K562 (cell line): ENCODE measurements around the gene PDE6B. TPM values are rescaled to one million over a fixed set of nuclear protein-coding genes. Genes with fewer than 3 reads are reported as not detected.

Experiments
- ATAC-seq: fragments of 200-7000 bp; cut with Tn5 transposase; 3 replicates; pipeline ENCODE4 v1.9.1; 2020; ENCODE audit warnings: moderate library complexity
- BruUV-seq: library from RNA; stranded (reverse); fragments of 400-500 nt; replicated peaks from 2 replicates; lab custom pipeline; 2021; lab: Mats Ljungman, UMichigan
- CTCF ChIA-PET: fragments of 300-600 bp; formaldehyde crosslinking; extraction: SDS; loops from one replicate; lab custom pipeline; 2021; ENCODE audit warnings: low intra/inter-chr PET ratio; lab: Yijun Ruan, JAX
- POLR2A ChIA-PET: fragments of 300-600, 350-650 bp; sonication (Branson Sonifier 250); formaldehyde crosslinking; extraction: SDS; loops from one replicate; lab custom pipeline; 2021; ENCODE audit warnings: antibody characterized with exemption, inconsistent platforms; lab: Yijun Ruan, JAX
- DNase-seq, 4 experiments: peaks; one replicate each; pipeline versions ENCODE4 v3.0.0 to v3.0.0-alpha.2; 2011 to 2018; ENCODE audit warnings: low spot score in 3 of 4, mixed read lengths in 3 of 4; ENCODE audit errors: extremely low read depth in 1 of 4
- FAIRE-seq: peaks from 2 replicates; lab custom pipeline; 2011; peaks lifted over from hg19 to GRCh38; lab: Jason Lieb, UNC
- H2AFZ ChIP-seq: 2 replicates; pipeline ENCODE4 v1.6.0; 2011; ENCODE audit warnings: low read depth, low read length, control low read depth, inconsistent platforms
- H3K27ac ChIP-seq: fragments of 200-600 bp; 3 replicates; pipeline ENCODE4 v1.8.0; 2011; ENCODE audit warnings: low read depth, mild to moderate bottlenecking, control low read depth, inconsistent platforms, low read length, moderate library complexity, mixed read lengths; ENCODE audit errors: extremely low read depth
- H3K27me3 ChIP-seq, 2 experiments: fragments of 300-600 bp in 1 of 2; 2 replicates in 1 of 2; 3 replicates in 1 of 2; pipeline versions ENCODE4 v1.6.0 to v1.8.0; 2011; ENCODE audit warnings: inconsistent platforms in 2 of 2, low read length in 2 of 2, mild to moderate bottlenecking in 1 of 2, mixed read lengths in 1 of 2, moderate library complexity in 1 of 2; ENCODE audit not compliant: control insufficient read depth in 2 of 2, insufficient read depth in 2 of 2
- H3K36me3 ChIP-seq: fragments of 300-600 bp; 3 replicates; pipeline ENCODE4 v1.8.0; 2011; ENCODE audit warnings: mild to moderate bottlenecking, low read length, inconsistent platforms; ENCODE audit not compliant: control insufficient read depth, insufficient read depth
- H3K4me1 ChIP-seq, 2 experiments: fragments of 200-600 bp in 1 of 2; replicated peaks in 1 of 2; 2 replicates in 1 of 2; 3 replicates in 1 of 2; pipeline versions ENCODE4 v1.5.1 to v1.8.0; 2011; ENCODE audit warnings: inconsistent platforms in 2 of 2, low read length in 2 of 2, mild to moderate bottlenecking in 1 of 2, mixed read lengths in 1 of 2, moderate library complexity in 1 of 2; ENCODE audit not compliant: control insufficient read depth in 2 of 2, insufficient read depth in 2 of 2
- H3K4me2 ChIP-seq: 2 replicates; pipeline ENCODE4 v1.6.1; 2011; ENCODE audit warnings: low read length, control low read depth, inconsistent platforms, mixed read lengths; ENCODE audit not compliant: insufficient read depth
- H3K4me3 ChIP-seq: fragments of 200-600 bp; sonication (generic), shearing (Covaris generic); 2 replicates; pipeline ENCODE4 v1.5.1; 2016; ENCODE audit warnings: control low read depth, inconsistent platforms
- H3K79me2 ChIP-seq: fragments of 200-600 bp; 3 replicates; pipeline ENCODE4 v1.8.0; 2011; ENCODE audit warnings: low read length, inconsistent platforms; ENCODE audit not compliant: control insufficient read depth, insufficient read depth
- H3K9ac ChIP-seq, 2 experiments: 2 replicates each; pipeline versions ENCODE4 v1.6.0 to v1.6.1; 2011; ENCODE audit warnings: low read depth in 2 of 2, low read length in 2 of 2, control low read depth in 1 of 2, inconsistent platforms in 1 of 2, mild to moderate bottlenecking in 1 of 2, mixed read lengths in 1 of 2; ENCODE audit not compliant: insufficient read depth in 1 of 2
- H3K9me1 ChIP-seq: one replicate; pipeline ENCODE4 v1.6.0; 2011; ENCODE audit warnings: inconsistent platforms, mild to moderate bottlenecking, low read length, moderate library complexity; ENCODE audit not compliant: control insufficient read depth, insufficient read depth
- H3K9me3 ChIP-seq: replicated peaks from 2 replicates; pipeline ENCODE4 v1.5.1; 2011; ENCODE audit warnings: low read depth, low read length, inconsistent platforms; ENCODE audit not compliant: control insufficient read depth, insufficient read depth
- H4K20me1 ChIP-seq: replicated peaks from 2 replicates; pipeline ENCODE4 v1.6.1; 2011; ENCODE audit warnings: low read length, inconsistent platforms, mixed read lengths; ENCODE audit not compliant: control insufficient read depth, insufficient read depth
- ESRRA ChIP-seq: fragments of 450-650 bp; IDR thresholded peaks from 2 replicates; pipeline ENCODE4 v1.6.1; 2014; ENCODE audit warnings: low read depth, mild to moderate bottlenecking, moderate library complexity, borderline replicate concordance
- ETV6 ChIP-seq, 3 experiments: fragments of 150-350 bp in 1 of 3; sonication (generic) in 1 of 3; formaldehyde crosslinking in 1 of 3; IDR thresholded peaks; 2 replicates each; pipeline versions ENCODE4 v1.6.1 to v1.8.0; 2014 to 2022; ENCODE audit warnings: borderline replicate concordance in 2 of 3, low read depth in 2 of 3, antibody characterized with exemption in 1 of 3, low read length in 1 of 3, mild to moderate bottlenecking in 1 of 3, missing genetic modification reagents in 1 of 3
- GTF2E2 ChIP-seq: fragments of 200-800 bp; sonication (Bioruptor generic); IDR thresholded peaks from 2 replicates; pipeline ENCODE4 v1.6.1; 2016; ENCODE audit warnings: missing genetic modification characterization, missing compliant biosample characterization
- KDM5B ChIP-seq: fragments of 200-600 bp; sonication (generic); IDR thresholded peaks from 2 replicates; pipeline ENCODE4 v1.6.1; 2012; ENCODE audit warnings: low read depth, mild to moderate bottlenecking, moderate library complexity, low read length, control low read depth, inconsistent platforms; ENCODE audit not compliant: insufficient replicate concordance
- LARP7 ChIP-seq: fragments of 450-650 bp; IDR thresholded peaks from 2 replicates; pipeline ENCODE4 v1.6.1; 2016
- OTX1 ChIP-seq: fragments of 450-650 bp; formaldehyde crosslinking; IDR thresholded peaks from 2 replicates; pipeline ENCODE4 v1.4.0; 2022; ENCODE audit warnings: mild to moderate bottlenecking
- PHB2 ChIP-seq: fragments of 450-650 bp; IDR thresholded peaks from 2 replicates; pipeline ENCODE4 v1.6.1; 2017; ENCODE audit warnings: low read depth
- PTRF ChIP-seq: fragments of 450-650 bp; IDR thresholded peaks from 2 replicates; pipeline ENCODE4 v1.6.1; 2016; ENCODE audit warnings: mild to moderate bottlenecking, missing genetic modification characterization, missing compliant biosample characterization
- RAD51 ChIP-seq: fragments of 450-650 bp; IDR thresholded peaks from 2 replicates; pipeline ENCODE4 v1.7.1; 2016; ENCODE audit warnings: low read depth, mild to moderate bottlenecking, borderline replicate concordance
- SMARCC2 ChIP-seq: fragments of 450-650 bp; IDR thresholded peaks from 2 replicates; pipeline ENCODE4 v1.6.1; 2017; ENCODE audit warnings: antibody characterized with exemption, moderate library complexity, mild to moderate bottlenecking, low read depth
- STAT5A ChIP-seq: IDR thresholded peaks from 2 replicates; pipeline ENCODE4 v1.6.1; 2012; ENCODE audit warnings: low read length, inconsistent platforms, borderline replicate concordance
- ZBED1 ChIP-seq: IDR thresholded peaks from 2 replicates; pipeline ENCODE4 v1.6.1; 2014
- ZNF24 ChIP-seq: fragments of 450-650 bp; IDR thresholded peaks from 2 replicates; pipeline ENCODE4 v1.6.1; 2016
- ZNF253 ChIP-seq: fragments of 250-450 bp; sonication (Bioruptor Pico); conservative IDR thresholded peaks from 2 replicates; pipeline ENCODE4 v1.6.1; 2021; ENCODE audit warnings: mild to moderate bottlenecking
- WGBS: fragments of 100-300 bp; shearing (Covaris generic); methylation state at CpG from one replicate; pipeline ENCODE4 v1.1.6; 2016; ENCODE audit warnings: low coverage, mixed read lengths; ENCODE audit not compliant: insufficient coverage; ENCODE audit errors: missing lambda C conversion rate; 5-methylcytosine and 5-hydroxymethylcytosine counted together
- in situ Hi-C: fragments of 300-500 bp; cut with MboI; formaldehyde crosslinking; loops from 4 replicates; pipeline ENCODE4 v1.15.0; 2018; ENCODE audit warnings: inconsistent platforms, mixed read lengths
- intact Hi-C: fragments of 100-400 bp; cut with micrococcal nuclease; formaldehyde crosslinking; loops from 2 replicates; pipeline ENCODE4 v1.14.2; 2022
- polyA plus RNA-seq, 8 experiments: library from polyadenylated mRNA; depleted of rRNA in 4 of 8; stranded (reverse) in 5 of 8; unstranded in 3 of 8; fragments of >200 nt; fragmentation: Nextera tagmentation in 2 of 8; fragmentation: Illumina TruSeq in 1 of 8; extraction: Ambion mirVana in 2 of 8; extraction: Trizol in 1 of 8; gene quantifications; 2 replicates each; pipeline versions ENCODE4 v1.2.1 to v1.2.3, GENCODE V29; 2011 to 2014; ENCODE audit warnings: inconsistent platforms in 1 of 8, missing spikeins in 1 of 8
- total RNA-seq, 7 experiments: library from RNA; depleted of rRNA in 6 of 7; stranded (reverse); fragments of >200 nt in 6 of 7; fragmentation: Illumina TruSeq in 2 of 7; extraction: Trizol in 2 of 7; gene quantifications; 2 replicates each; pipeline versions ENCODE4 v1.2.1 to v1.2.3, GENCODE V29; 2011 to 2021; ENCODE audit warnings: low replicate concordance in 1 of 7
- TF ChIP-seq, protein P1 (sequence below): fragments of 450-650 bp; IDR thresholded peaks from 2 replicates; pipeline ENCODE4 v1.6.1; 2017; ENCODE audit warnings: antibody characterized with exemption, mild to moderate bottlenecking

Gene PDE6B
- total and polyA plus RNA-seq, 9 of the 15 experiments (the other 6 are each of a cell fraction or from before 2014, with no cell fraction given): 0.04 TPM; not detected in 8

DNA sequence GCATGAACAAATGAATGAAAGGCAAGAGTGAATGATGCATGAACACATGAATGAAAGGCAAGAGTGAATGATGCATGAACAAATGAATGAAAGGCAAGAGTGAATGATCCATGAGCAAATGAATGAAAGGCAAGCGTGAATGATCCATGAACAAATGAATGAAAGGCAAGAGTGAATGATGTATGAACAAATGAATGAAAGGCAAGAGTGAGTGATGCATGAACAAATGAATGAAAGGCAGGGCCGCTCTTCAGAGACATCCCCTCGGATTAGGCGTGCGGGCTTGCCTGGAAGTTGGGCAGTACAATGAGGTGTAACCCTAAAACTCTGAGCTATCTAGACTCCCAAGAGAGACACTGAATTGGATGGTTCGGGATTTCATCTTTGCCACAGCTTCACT lies 84.0 kb downstream of the PDE6B start:
- ChIA-PET CTCF (no interaction called here), POLR2A (interaction anchor here (1.1 kb wide), 1 partner anchor 15 kb away, joined by 4 read pairs; no protein-coding TSS in a partner anchor)

DNA sequence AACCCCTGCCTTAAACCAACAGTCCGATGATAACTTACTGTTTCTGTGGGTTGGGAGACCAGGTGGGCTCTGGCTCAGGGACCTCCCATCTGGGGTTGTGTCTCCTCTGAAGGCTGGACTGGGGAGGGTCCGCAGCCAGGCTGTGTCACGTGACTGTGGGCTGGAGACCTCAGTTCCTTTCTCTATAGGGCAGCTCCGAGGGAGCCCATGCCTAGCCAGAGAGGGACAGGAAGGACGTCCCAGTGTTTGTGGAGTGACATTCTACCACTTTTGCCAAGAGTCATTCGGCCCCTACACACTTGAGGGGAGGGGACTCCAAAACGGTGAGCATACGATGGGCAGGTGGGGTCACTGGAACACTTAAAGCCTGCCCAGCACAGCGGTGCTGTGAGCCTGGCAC lies 84.7 kb downstream of the PDE6B start:
- Histone ChIP-seq H3K9me3 (no peaks in the 10 kb centered on the region), H3K9ac (peak overlapping the region in 1 of 2 experiments; percentile 54; a peak in 2 of 4 replicates), H3K4me3 (no peak overlapping the region), H3K36me3 (peaks cover 31% of the 10 kb centered on the region; the same call in 2 of the 3 replicates), H3K79me2 (peaks cover 85% of the 10 kb centered on the region), H3K4me2 (no peak overlapping the region), H3K9me1 (no peaks in the 10 kb centered on the region), H3K4me1 (peaks cover 2 to 49% of the 10 kb centered on the region in 2 experiments; a peak in 4 of 5 replicates), H2AFZ (no peak overlapping the region), H3K27me3 (no peaks in the 10 kb centered on the region), H4K20me1 (no peaks in the 10 kb centered on the region), H3K27ac (no peak overlapping the region)
- in situ Hi-C loops: no loop called here
- BruUV-seq: no TSS peak
- 84% methylated on average over 7 of the region's 9 CpGs for WGBS
- CTCF ChIA-PET: no interaction called here
- FAIRE-seq (no peak), DNase-seq (no peak), ATAC-seq (no peak)
- POLR2A ChIA-PET: interaction anchor here (1.1 kb wide), 1 partner anchor 15 kb away, joined by 4 read pairs; no protein-coding TSS in a partner anchor
- intact Hi-C loops: no loop called here
- TF ChIP-seq ETV6 (IDR thresholded peaks at IDR 0.05; ENCODE audit: borderline replicate concordance in 1 of 2, low read depth in 2 of 2, low read length in 1 of 2) (no peak), ETV6 (CRISPR knock-in tag; IDR thresholded peaks at IDR 0.05; ENCODE audit: borderline replicate concordance) (no peak), ESRRA (no peak), SMARCC2 (no peak), GTF2E2 (tag) (no peak), PHB2 (no peak), OTX1 (no peak), ZNF253 (CRISPR knock-in tag) (no peak), KDM5B (no peak), ZBED1 (no peak)
- TF ChIP-seq, protein P1, sequence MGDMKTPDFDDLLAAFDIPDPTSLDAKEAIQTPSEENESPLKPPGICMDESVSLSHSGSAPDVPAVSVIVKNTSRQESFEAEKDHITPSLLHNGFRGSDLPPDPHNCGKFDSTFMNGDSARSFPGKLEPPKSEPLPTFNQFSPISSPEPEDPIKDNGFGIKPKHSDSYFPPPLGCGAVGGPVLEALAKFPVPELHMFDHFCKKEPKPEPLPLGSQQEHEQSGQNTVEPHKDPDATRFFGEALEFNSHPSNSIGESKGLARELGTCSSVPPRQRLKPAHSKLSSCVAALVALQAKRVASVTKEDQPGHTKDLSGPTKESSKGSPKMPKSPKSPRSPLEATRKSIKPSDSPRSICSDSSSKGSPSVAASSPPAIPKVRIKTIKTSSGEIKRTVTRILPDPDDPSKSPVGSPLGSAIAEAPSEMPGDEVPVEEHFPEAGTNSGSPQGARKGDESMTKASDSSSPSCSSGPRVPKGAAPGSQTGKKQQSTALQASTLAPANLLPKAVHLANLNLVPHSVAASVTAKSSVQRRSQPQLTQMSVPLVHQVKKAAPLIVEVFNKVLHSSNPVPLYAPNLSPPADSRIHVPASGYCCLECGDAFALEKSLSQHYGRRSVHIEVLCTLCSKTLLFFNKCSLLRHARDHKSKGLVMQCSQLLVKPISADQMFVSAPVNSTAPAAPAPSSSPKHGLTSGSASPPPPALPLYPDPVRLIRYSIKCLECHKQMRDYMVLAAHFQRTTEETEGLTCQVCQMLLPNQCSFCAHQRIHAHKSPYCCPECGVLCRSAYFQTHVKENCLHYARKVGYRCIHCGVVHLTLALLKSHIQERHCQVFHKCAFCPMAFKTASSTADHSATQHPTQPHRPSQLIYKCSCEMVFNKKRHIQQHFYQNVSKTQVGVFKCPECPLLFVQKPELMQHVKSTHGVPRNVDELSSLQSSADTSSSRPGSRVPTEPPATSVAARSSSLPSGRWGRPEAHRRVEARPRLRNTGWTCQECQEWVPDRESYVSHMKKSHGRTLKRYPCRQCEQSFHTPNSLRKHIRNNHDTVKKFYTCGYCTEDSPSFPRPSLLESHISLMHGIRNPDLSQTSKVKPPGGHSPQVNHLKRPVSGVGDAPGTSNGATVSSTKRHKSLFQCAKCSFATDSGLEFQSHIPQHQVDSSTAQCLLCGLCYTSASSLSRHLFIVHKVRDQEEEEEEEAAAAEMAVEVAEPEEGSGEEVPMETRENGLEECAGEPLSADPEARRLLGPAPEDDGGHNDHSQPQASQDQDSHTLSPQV: no peak

More for the DNA sequence above, 84.0 kb downstream of the PDE6B start:
- Histone ChIP-seq H3K4me3 (no peak overlapping the region), H4K20me1 (no peaks in the 10 kb centered on the region), H3K9me1 (peaks cover 4% of the 10 kb centered on the region), H3K36me3 (peaks cover 29% of the 10 kb centered on the region; the same call in 2 of the 3 replicates), H2AFZ (no peak overlapping the region), H3K9ac (no peak overlapping the region), H3K27ac (no peak overlapping the region), H3K9me3 (no peaks in the 10 kb centered on the region), H3K27me3 (no peaks in the 10 kb centered on the region), H3K79me2 (peaks cover 77% of the 10 kb centered on the region), H3K4me2 (no peak overlapping the region), H3K4me1 (peaks cover 5 to 56% of the 10 kb centered on the region in 2 experiments; a peak in 4 of 5 replicates)
- in situ Hi-C loops (no loop called here), intact Hi-C loops (no loop called here)
- FAIRE-seq: peak; percentile 65
- TSS peak; percentile 46 for BruUV-seq
- 94% methylated on average over 6 of the region's 6 CpGs for WGBS
- TF ChIP-seq RAD51 (no peak), ZNF24 (peak; percentile 98), PTRF (tag) (no peak), LARP7 (no peak), STAT5A (peak; percentile 14; the same call in 1 of the 2 replicates)
- no peak for DNase-seq
- ATAC-seq: no peak
